ENCODE results near the gene DCAF4L1. TPM values are rescaled to one million over a fixed set of nuclear protein-coding genes. Genes with fewer than 3 reads are reported as not detected.
A peak's percentile ranks its signal among the peaks of the same experiment; 100 is the strongest.

The DCAF4L1 gene
- polyA plus RNA-seq, 1 donor from 2014 or later: 0.31 TPM

GRCh38 chr4:41933997-41934503, 47.5 kb upstream of the DCAF4L1 start:
- Histone ChIP-seq H3K4me2 (ENCODE audit: low read length) (no peak overlapping the region), H3F3A (ENCODE audit: insufficient read depth, low read length, poor library complexity, severe bottlenecking) (peaks cover 3% of the 10 kb centered on the region), H3K79me2 (replicated peaks; ENCODE audit: insufficient read depth, low read length) (peaks cover 28% of the 10 kb centered on the region), H4K20me1 (ENCODE audit: insufficient read depth) (no peaks in the 10 kb centered on the region), H3K9me2 (ENCODE audit: insufficient read depth, low read length) (no peaks in the 10 kb centered on the region), H3K9ac (ENCODE audit: low read length) (no peak overlapping the region), H3K4me3 (ENCODE audit: low read length) (no peak overlapping the region), H3K27ac (ENCODE audit: low read length) (no peak overlapping the region), H2AFZ (ENCODE audit: low read depth, low read length) (peak overlapping the region; percentile 86), H3K9me3 (ENCODE audit: low read length) (no peaks in the 10 kb centered on the region), H3K36me3 (ENCODE audit: insufficient read depth, low read length) (no peaks in the 10 kb centered on the region), H3K27me3 (ENCODE audit: insufficient read depth, low read depth, low read length) (no peaks in the 10 kb centered on the region)
- TF ChIP-seq TAF1 (IDR thresholded peaks at IDR 0.05; ENCODE audit: low read depth): no peak
- no peak for TF ChIP-seq RAD21 (conservative IDR thresholded peaks at IDR 0.05)
- no peak for TF ChIP-seq EP300 (conservative IDR thresholded peaks at IDR 0.05; ENCODE audit: poor library complexity, severe bottlenecking)
- no peak for TF ChIP-seq REST (IDR thresholded peaks at IDR 0.05; ENCODE audit: borderline replicate concordance)
- TF ChIP-seq SMC3 (conservative IDR thresholded peaks at IDR 0.05; ENCODE audit: poor library complexity): no peak
- TF ChIP-seq POLR2AphosphoS5 (IDR thresholded peaks at IDR 0.05): no peak
- TF ChIP-seq MXI1 (conservative IDR thresholded peaks at IDR 0.05; ENCODE audit: poor library complexity, severe bottlenecking): no peak
- TF ChIP-seq CTCF (IDR thresholded peaks at IDR 0.05; ENCODE audit: poor library complexity, severe bottlenecking): no peak
- no peak for TF ChIP-seq EZH2 (IDR thresholded peaks at IDR 0.05; ENCODE audit: borderline replicate concordance, insufficient read depth, low read length, poor library complexity, severe bottlenecking)

- peaks cover 28% of the 10 kb centered on the region for H3K79me2 ChIP-seq (replicated peaks; ENCODE audit: insufficient read depth, low read length)
- H3K9ac ChIP-seq (ENCODE audit: low read length): no peak overlapping the region
- no peak overlapping the region for H3K4me2 ChIP-seq (ENCODE audit: low read length)
- peak overlapping the region; percentile 86 for H2AFZ ChIP-seq (ENCODE audit: low read depth, low read length)
- no peaks in the 10 kb centered on the region for H3K27me3 ChIP-seq (ENCODE audit: insufficient read depth, low read depth, low read length)
- peak overlapping the region; percentile 84 for H3K4me3 ChIP-seq (ENCODE audit: low read length)
- H4K20me1 ChIP-seq (ENCODE audit: insufficient read depth): no peaks in the 10 kb centered on the region
- H3K9me3 ChIP-seq (ENCODE audit: low read length): no peaks in the 10 kb centered on the region
- no peaks in the 10 kb centered on the region for H3K9me2 ChIP-seq (ENCODE audit: insufficient read depth, low read length)
- H3F3A ChIP-seq (ENCODE audit: insufficient read depth, low read length, poor library complexity, severe bottlenecking): peaks cover 3% of the 10 kb centered on the region
- H3K27ac ChIP-seq (ENCODE audit: low read length): peak overlapping the region; percentile 90
- no peaks in the 10 kb centered on the region for H3K36me3 ChIP-seq (ENCODE audit: insufficient read depth, low read length)
- no peak for TF ChIP-seq RAD21 (conservative IDR thresholded peaks at IDR 0.05)
Observed at GRCh38 chr4:41934514-41934900, 47.0 kb upstream of the DCAF4L1 start.

Measured in neural cell (in vitro differentiated cells).